ENCODE results near the gene FASLG.

- no peak for TF ChIP-seq CTCF (IDR thresholded peaks at IDR 0.05)
- TF ChIP-seq POLR2A (IDR thresholded peaks at IDR 0.05), result no peak
Observed at GRCh38 chr1:172630056-172630818, 28.7 kb upstream of the FASLG start.
